HG03108 (cell line): Measurements from ENCODE around the gene TRIM23.

ENCODE experiments used
- ATAC-seq: cut with Tn5 transposase; IDR thresholded peaks from one replicate; pipeline ENCODE4 v1.9.1; 2021; ENCODE audit warnings: moderate library complexity; ENCODE audit not compliant: unreplicated experiment

TRIM23 gene

DNA sequence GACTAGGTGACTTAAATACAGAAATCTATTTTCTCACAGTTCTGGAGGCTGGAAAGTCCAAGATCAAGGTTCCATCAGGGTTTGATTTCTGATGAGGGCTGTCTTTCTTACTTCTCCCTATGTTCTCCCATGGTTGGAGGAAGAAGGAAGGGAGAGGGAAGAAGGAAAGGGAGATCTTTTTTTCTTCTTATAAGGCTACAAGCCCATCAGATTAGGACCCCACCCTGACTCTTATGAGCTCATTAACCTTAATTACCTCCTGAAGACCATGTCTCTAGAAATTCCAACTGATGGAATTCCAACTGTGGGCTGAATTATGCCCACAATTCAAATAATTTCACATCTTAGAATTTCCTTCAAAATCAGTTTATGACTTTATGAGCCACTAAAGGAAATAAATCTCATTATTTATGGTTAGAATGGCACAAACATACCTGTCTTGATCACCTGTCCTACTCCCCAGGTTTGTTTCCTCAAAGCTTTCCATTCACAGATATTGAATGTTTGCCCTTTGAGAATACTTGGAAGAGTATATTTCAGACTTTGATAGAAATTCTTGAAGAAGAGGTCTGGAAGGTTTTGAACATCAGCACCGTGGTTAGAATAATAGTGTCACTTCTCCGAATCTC, 53.4 kb downstream of the TRIM23 start:
- no peak for ATAC-seq

DNA sequence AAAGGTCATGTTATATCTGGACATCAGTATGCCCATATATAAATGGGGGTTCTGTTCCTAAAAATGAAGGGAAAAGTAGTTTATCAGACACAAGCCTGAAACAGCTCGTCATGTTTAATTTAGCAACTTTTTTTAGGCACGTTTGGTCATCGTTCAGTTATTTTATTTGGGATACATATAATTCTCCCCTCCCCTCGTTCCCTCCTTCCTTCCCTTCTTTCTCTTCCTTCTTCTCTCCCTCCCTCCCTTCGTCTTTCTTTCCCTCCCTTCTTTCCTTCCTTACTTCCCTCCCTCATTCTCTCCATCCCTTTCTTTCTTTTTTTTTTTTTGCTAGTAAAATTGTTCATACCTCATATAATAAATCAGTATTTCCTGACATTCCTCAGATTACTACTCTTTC, 57.6 kb downstream of the TRIM23 start:
- no peak for ATAC-seq

DNA sequence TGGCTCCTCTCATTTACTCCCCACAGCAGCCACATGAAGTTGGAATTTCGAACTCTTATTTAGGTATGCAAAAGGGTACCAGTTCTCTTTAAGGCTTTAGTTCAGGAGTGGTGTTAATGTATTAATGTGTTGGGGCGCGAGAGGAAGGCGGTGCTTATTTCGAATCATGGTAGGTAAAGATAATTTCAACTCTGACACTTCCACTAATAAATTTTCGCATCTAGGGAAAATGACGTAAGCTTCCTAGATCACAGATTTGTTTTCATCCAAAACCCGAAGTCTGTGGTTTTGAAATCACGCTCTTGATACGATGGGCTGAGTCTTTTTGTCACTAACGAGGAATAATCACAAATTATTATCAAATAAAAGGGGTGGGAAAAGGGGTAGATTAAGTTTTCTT, 60.4 kb downstream of the TRIM23 start:
- ATAC-seq: no peak

DNA sequence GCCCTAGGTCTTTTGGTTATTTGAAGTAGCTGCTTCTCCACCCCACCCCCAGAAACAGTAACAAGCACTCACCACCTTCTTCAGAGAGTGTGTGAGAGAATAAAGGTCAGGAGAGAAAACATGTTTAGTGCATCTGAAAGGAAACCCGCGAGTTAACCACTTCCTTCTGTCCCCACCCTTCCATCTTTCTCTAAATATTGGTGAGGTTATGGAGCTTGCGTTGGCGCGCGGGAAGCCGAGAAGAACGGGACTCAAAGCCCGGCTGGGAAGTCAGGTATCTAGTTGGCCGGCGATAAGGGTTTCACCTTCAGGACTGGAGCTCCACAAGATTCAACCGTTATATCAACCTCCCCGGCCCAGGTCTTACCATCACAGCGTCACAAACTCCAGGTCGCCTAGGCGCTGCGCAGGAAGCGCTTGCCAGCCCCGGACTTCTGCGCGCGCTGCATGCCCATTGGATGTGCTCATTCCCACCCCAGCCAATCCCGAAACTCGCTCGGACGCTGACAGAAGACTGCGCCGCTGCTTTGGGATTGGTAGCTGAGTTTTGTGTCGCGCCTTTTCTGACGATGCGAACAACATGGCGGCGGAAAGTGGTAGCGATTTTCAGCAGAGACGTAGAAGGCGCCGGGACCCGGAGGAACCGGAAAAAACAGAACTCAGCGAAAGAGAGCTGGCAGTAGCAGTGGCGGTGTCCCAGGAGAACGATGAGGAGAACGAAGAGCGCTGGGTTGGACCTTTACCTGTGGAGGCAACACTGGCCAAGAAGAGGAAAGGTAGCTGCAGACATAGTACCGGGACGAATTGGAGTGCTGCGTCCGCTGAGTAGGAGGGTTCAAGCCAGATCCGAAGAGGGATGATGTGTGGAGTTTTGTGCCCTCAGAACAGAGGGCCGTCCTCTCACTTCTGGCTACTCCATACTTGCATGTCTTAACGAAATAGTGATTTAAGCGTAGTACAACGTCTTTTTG, 61.1 kb downstream of the TRIM23 start, which contains the start of the genes CENPK and PPWD1:
TSS of gene CENPK (minus strand) at position 438 of the 971 bp plus-strand sequence. CDS start 8,261 bp downstream, outside the sequence.
TSS of gene PPWD1 (plus strand) at position 566 of the 971 bp plus-strand sequence. CDS start at position 581, 15 bp downstream.
- peak; percentile 99 for ATAC-seq

DNA sequence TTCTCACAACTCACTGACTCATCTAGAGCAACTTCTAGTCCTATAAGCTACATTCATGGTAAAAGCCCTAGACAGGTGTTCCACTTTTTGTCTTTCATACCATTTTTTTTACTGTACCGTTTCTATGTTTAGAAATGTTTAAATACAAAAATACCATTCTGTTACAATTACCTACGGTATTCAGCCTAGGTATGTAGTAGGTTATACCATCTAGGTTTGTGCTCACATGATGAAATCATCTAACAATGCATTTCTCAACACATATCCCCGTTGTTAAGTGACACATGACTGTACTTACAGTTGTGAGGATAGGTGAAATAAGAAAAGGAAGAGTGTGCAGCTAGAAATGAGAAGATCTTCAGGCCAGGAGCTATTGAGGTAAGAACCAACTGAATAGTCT, 67.4 kb downstream of the TRIM23 start:
- no peak for ATAC-seq

DNA sequence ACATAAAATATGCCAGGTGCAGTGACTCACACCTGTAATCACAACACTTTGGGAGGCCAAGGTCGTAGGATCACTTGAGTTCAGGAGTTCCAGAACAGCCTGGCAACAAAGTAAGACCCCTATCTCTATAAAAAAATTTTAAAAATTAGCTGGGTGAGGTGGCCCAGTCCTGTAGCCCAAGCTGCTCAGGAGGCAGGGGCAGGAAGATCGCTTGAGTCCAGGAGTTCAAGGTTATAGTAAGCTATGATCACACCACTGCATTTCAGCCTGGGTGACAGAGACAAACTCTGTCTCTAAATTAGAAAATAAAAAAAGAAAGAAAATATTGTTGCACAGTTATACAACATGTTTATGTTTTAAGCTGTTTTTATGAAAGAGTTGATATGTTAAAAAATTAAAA, 68.0 kb downstream of the TRIM23 start:
- ATAC-seq: no peak

DNA sequence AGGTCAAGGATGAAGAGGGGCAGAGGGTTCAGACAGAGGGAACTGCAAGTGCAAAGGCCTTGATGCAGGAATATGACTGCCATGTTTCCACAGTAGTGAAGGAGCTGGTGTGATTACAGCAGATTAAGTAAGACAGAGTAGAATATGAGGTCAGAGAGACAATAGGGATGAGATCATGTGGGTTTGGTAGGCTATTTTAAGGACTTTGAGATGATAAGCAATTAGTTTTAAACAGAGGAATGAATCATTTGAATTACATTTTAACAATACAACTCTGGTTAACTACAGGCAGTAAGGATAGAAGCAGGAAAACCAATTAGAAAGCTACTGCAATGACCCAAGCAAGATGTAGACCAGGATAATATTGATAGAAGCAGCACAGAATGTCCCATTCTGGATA, 68.8 kb downstream of the TRIM23 start:
- ATAC-seq: no peak

DNA sequence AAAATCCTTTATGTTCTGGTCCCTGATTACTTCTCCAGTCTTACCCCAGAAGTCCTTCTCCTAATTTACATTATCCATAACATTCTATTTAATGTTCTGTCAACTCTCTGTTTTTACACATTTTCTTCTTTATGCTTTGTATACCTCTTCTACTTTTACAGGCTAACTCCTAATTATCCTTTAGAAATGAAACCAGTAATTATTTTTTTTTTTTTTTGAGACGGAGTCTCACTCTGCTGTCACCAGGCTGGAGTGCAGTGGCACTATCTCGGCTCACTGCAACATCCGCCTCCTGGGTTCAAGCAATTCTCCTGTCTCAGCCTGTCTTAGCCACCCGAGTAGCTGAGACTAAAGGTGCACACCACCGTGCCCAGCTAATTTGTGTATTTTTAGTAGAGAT, 70.2 kb downstream of the TRIM23 start:
- ATAC-seq: no peak

DNA sequence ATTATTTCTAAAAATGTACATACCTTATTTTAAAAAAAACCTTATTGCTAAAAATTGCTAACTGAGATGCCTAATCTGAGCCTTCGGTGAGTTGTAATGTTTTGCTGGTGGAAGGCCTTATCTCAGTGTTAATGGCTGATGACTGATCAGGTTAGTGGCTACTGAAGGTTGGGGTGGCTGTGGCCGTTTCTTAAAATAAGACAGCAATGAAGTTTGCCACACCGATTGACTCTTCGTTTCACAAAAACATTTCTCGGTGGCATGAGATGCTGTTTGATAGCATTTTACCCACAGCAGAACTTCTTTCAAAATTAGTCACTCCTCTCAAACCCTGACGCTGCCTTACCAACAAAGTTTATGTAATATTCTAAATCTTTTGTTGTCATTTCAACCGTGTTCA, 75.9 kb downstream of the TRIM23 start:
- no peak for ATAC-seq

DNA sequence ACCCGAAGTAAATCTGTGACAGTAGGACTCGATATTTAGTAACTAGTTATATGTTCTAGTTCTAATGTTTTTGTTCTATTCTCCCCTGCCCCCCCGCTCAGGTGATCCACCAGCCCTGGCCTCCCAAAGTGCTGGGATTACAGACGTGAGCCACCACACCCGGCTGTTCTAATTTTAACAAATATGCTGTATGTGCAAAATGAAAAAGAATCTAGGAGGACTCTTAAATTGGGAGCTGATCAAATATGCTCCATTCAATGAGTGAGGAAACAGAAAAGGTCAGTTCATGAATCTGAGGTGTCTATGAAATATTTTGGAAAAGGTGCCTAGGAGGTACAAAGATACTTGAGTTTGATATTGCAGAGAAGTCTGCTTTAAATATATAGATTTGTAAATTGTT, 78.0 kb downstream of the TRIM23 start:
- no peak for ATAC-seq

DNA sequence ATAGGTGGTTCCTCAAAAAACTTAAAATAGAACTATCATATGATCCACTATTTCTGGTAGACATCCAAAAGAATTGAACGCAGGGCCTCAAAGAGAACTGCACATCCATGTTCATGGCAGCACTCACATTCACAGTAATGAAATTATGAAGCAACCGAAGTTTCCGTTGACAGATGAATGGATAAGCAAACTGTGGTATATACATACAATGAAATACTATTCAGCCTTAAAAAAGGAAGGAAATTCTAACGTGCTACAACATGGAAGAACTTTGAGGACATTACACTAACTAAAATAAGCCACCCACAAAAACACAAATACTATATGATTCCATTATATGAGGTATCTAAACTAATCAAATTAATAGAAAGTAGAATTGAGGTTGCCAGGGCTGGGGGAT, 79.7 kb downstream of the TRIM23 start:
- ATAC-seq: no peak

DNA sequence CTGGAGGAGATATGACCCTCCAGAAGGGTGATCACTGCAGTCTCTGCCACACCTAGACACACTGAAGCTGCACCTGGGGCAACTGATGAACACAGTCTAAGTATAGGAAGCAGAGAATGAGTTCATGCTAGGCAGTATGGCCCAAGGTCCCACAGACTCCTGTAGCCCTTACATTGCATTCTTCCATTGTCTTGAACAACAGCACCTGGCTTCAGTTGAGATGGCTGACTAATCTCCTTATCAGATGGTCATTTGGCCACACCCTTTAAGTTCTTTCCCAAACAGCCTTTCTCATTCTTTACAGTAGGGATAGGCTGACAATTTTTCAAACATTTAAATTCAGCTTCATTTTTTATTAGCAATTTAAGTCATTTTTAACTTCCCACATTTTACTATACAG, 84.3 kb downstream of the TRIM23 start:
- ATAC-seq: no peak
